HepG2 (cell line): Measurements from ENCODE around the gene CACNA2D3. TPM values are rescaled to one million over a fixed set of nuclear protein-coding genes. Genes with fewer than 3 reads are reported as not detected.

Experiments
- ATAC-seq: fragments of 200-7000 bp; cut with Tn5 transposase; 3 replicates; pipeline ENCODE4 v1.9.1; 2020; ENCODE audit warnings: mild to moderate bottlenecking, moderate library complexity
- BruUV-seq: library from RNA; stranded (reverse); fragments of 400-500 nt; replicated peaks from 2 replicates; lab custom pipeline; 2021; lab: Mats Ljungman, UMichigan
- CTCF ChIA-PET: fragments of 300-600 bp; formaldehyde crosslinking; extraction: SDS; loops from one replicate; lab custom pipeline; 2021; ENCODE audit warnings: low total read pairs, inconsistent platforms, low intra/inter-chr PET ratio; lab: Yijun Ruan, JAX
- POLR2A ChIA-PET: fragments of 350-600 bp; sonication (Branson Sonifier 250); formaldehyde crosslinking; loops from one replicate; lab custom pipeline; 2020; ENCODE audit warnings: antibody characterized with exemption, inconsistent platforms; lab: Yijun Ruan, JAX
- DNase-seq: peaks from one replicate; pipeline ENCODE4 v3.0.0-alpha.2; 2015; ENCODE audit warnings: low spot score
- FAIRE-seq: peaks from 3 replicates; lab custom pipeline; 2011; peaks lifted over from hg19 to GRCh38; lab: Jason Lieb, UNC
- H2AFZ ChIP-seq: one replicate; pipeline ENCODE4 v1.6.1; 2011; ENCODE audit warnings: low read length, inconsistent platforms
- H3K27ac ChIP-seq: fragments of 300-600 bp; 3 replicates; pipeline ENCODE4 v1.8.0; 2011; ENCODE audit warnings: mixed run types, mild to moderate bottlenecking, mixed read lengths, low read length, inconsistent platforms; ENCODE audit not compliant: insufficient read depth; ENCODE audit errors: extremely low read length
- H3K27me3 ChIP-seq, 2 experiments: fragments of 200-600 bp in 1 of 2; 2 replicates in 1 of 2; 3 replicates in 1 of 2; pipeline versions ENCODE4 v1.6.0 to v1.8.0; 2011; ENCODE audit warnings: low read length in 2 of 2, mild to moderate bottlenecking in 2 of 2, moderate library complexity in 2 of 2, inconsistent platforms in 1 of 2; ENCODE audit not compliant: insufficient read depth in 2 of 2, control insufficient read depth in 1 of 2
- H3K36me3 ChIP-seq, 2 experiments: fragments of 200-600 bp in 1 of 2; replicated peaks in 1 of 2; 2 replicates in 1 of 2; 3 replicates in 1 of 2; pipeline versions ENCODE4 v1.5.1 to v1.8.0; 2011; ENCODE audit warnings: low read length in 2 of 2, inconsistent platforms in 1 of 2; ENCODE audit not compliant: insufficient read depth in 2 of 2, control insufficient read depth in 1 of 2
- H3K4me1 ChIP-seq: 2 replicates; pipeline ENCODE4 v1.5.1; 2012; ENCODE audit warnings: low read length, inconsistent platforms; ENCODE audit not compliant: insufficient read depth
- H3K4me2 ChIP-seq: 2 replicates; pipeline ENCODE4 v1.6.0; 2011; ENCODE audit warnings: low read depth, low read length, inconsistent platforms
- H3K4me3 ChIP-seq, 3 experiments: fragments of 200-600 bp in 1 of 3; sonication (generic), shearing (Covaris generic) in 1 of 3; replicated peaks in 1 of 3; 2 replicates each; pipeline ENCODE4 v1.5.1; 2011 to 2016; ENCODE audit warnings: low read length in 3 of 3, inconsistent platforms in 2 of 3, low read depth in 2 of 3, mild to moderate bottlenecking in 2 of 3, control low read depth in 1 of 3, mixed read lengths in 1 of 3; ENCODE audit not compliant: insufficient read depth in 1 of 3
- H3K79me2 ChIP-seq: one replicate; pipeline ENCODE4 v1.6.1; 2011; ENCODE audit warnings: low read length, inconsistent platforms; ENCODE audit not compliant: insufficient read depth
- H3K9ac ChIP-seq: 2 replicates; pipeline ENCODE4 v1.6.0; 2011; ENCODE audit warnings: mild to moderate bottlenecking, low read depth, low read length, inconsistent platforms; ENCODE audit not compliant: insufficient read depth
- H3K9me3 ChIP-seq: 2 replicates; pipeline ENCODE4 v1.5.1; 2012; ENCODE audit warnings: mild to moderate bottlenecking, low read length
- H4K20me1 ChIP-seq: 2 replicates; pipeline ENCODE4 v1.6.0; 2011; ENCODE audit warnings: inconsistent platforms, mild to moderate bottlenecking, low read length, moderate library complexity; ENCODE audit not compliant: insufficient read depth
- ATM ChIP-seq: fragments of 450-650 bp; IDR thresholded peaks from 2 replicates; pipeline ENCODE4 v1.7.1; 2017; ENCODE audit warnings: mild to moderate bottlenecking, borderline replicate concordance
- DPF2 ChIP-seq: sonication (generic); formaldehyde crosslinking; IDR thresholded peaks from 2 replicates; pipeline ENCODE4 v1.4.0; 2020; ENCODE audit warnings: mild to moderate bottlenecking, low read depth, missing genetic modification reagents, borderline replicate concordance
- NRL ChIP-seq: sonication (generic); formaldehyde crosslinking; IDR thresholded peaks from 2 replicates; pipeline ENCODE4 v1.5.0; 2020; ENCODE audit warnings: missing genetic modification reagents, mild to moderate bottlenecking, moderate library complexity, borderline replicate concordance
- SMYD3 ChIP-seq: sonication (generic); formaldehyde crosslinking; IDR thresholded peaks from 2 replicates; pipeline ENCODE4 v1.8.1; 2023; ENCODE audit warnings: mild to moderate bottlenecking, missing genetic modification reagents
- ZNF7 ChIP-seq: IDR thresholded peaks from 2 replicates; pipeline ENCODE4 v1.6.1; 2016; ENCODE audit warnings: missing biosample characterization, missing genetic modification reagents
- ZNF839 ChIP-seq: sonication (generic); formaldehyde crosslinking; IDR thresholded peaks from 2 replicates; pipeline ENCODE4 v1.4.0; 2020; ENCODE audit warnings: missing genetic modification reagents, mild to moderate bottlenecking, borderline replicate concordance
- WGBS: methylation state at CpG from one replicate; pipeline ENCODE4 v1.1.6; 2017; ENCODE audit warnings: low lambda C conversion rate; 5-methylcytosine and 5-hydroxymethylcytosine counted together
- in situ Hi-C: cut with HindIII; loops from 2 replicates; pipeline ENCODE4 v1.10.0; 2017; ENCODE audit warnings: low pct_unique_long_range_greater_than_20kb; ENCODE audit not compliant: extremely low pct_ligation_motif_present
- intact Hi-C: fragments of 100-400 bp; cut with micrococcal nuclease; formaldehyde crosslinking; loops from one replicate; pipeline ENCODE4 v1.10.0; 2022; ENCODE audit not compliant: unreplicated experiment
- polyA plus RNA-seq, 8 experiments: library from polyadenylated mRNA; depleted of rRNA in 3 of 8; stranded (reverse) in 7 of 8; unstranded in 1 of 8; fragments of >200 nt; fragmentation: Illumina TruSeq in 4 of 8; extraction: Trizol in 4 of 8; gene quantifications; 2 replicates each; pipeline versions ENCODE4 v1.2.1 to v1.2.3, GENCODE V29; 2011 to 2016; ENCODE audit warnings: low read depth in 4 of 8, missing spikeins in 1 of 8, mixed read lengths in 1 of 8; ENCODE audit not compliant: insufficient read depth in 1 of 8
- total RNA-seq, 5 experiments: library from RNA; depleted of rRNA; stranded (reverse); fragments of >200 nt; fragmentation: Illumina TruSeq; extraction: Trizol; gene quantifications; 2 replicates each; pipeline ENCODE4 v1.2.3, GENCODE V29; 2016; ENCODE audit warnings: low read depth in 1 of 5
- TF ChIP-seq, protein P1 (sequence below): sonication (generic); formaldehyde crosslinking; IDR thresholded peaks from 2 replicates; pipeline ENCODE4 v1.4.0; 2020; ENCODE audit warnings: missing genetic modification reagents, borderline replicate concordance
- TF ChIP-seq, protein P2 (sequence below): sonication (generic); formaldehyde crosslinking; IDR thresholded peaks from 2 replicates; pipeline ENCODE4 v1.8.1; 2023; ENCODE audit warnings: mild to moderate bottlenecking, missing genetic modification reagents

CACNA2D3 gene
- total and polyA plus RNA-seq, 2 of the 13 experiments (the other 11 are each of a cell fraction or from before 2014, with no cell fraction given), result not detected

DNA sequence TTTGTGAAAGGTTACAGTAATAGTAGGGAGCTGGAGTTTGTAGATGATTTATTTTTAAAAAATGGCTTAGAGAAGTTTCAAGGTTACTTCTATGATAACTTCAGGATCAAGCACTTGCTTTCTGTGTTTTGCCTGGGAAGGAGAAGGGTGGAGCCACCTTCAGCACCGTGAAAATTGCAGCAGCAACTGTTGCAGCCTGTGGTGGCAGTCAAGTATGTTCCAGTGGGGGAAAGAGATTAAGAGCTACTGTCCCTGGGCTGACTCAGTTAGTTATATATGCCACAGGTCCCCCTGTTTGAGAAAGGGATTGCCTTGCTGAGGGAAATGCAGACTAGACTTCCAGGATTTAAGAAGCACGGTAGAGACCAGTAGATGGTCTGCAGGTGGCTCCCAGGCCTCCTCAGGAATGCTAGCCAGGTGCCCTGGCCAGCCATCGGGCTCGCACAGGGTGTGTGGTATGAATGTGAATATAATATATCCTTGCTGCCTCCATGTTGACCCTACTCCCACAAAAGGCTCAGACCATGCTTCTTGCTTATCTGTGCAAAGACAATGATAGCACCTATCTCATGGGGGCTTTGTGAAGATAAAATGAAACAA is 389.5 kb downstream of the CACNA2D3 start:
- no peak overlapping the region for H3K4me2 ChIP-seq
- no peaks in the 10 kb centered on the region for H3K4me1 ChIP-seq
- no peaks in the 10 kb centered on the region for H3K79me2 ChIP-seq
- TF ChIP-seq SMYD3 (CRISPR knock-in tag), result no peak
- no peak for TF ChIP-seq ZNF839 (CRISPR knock-in tag)
- TF ChIP-seq, protein P1, sequence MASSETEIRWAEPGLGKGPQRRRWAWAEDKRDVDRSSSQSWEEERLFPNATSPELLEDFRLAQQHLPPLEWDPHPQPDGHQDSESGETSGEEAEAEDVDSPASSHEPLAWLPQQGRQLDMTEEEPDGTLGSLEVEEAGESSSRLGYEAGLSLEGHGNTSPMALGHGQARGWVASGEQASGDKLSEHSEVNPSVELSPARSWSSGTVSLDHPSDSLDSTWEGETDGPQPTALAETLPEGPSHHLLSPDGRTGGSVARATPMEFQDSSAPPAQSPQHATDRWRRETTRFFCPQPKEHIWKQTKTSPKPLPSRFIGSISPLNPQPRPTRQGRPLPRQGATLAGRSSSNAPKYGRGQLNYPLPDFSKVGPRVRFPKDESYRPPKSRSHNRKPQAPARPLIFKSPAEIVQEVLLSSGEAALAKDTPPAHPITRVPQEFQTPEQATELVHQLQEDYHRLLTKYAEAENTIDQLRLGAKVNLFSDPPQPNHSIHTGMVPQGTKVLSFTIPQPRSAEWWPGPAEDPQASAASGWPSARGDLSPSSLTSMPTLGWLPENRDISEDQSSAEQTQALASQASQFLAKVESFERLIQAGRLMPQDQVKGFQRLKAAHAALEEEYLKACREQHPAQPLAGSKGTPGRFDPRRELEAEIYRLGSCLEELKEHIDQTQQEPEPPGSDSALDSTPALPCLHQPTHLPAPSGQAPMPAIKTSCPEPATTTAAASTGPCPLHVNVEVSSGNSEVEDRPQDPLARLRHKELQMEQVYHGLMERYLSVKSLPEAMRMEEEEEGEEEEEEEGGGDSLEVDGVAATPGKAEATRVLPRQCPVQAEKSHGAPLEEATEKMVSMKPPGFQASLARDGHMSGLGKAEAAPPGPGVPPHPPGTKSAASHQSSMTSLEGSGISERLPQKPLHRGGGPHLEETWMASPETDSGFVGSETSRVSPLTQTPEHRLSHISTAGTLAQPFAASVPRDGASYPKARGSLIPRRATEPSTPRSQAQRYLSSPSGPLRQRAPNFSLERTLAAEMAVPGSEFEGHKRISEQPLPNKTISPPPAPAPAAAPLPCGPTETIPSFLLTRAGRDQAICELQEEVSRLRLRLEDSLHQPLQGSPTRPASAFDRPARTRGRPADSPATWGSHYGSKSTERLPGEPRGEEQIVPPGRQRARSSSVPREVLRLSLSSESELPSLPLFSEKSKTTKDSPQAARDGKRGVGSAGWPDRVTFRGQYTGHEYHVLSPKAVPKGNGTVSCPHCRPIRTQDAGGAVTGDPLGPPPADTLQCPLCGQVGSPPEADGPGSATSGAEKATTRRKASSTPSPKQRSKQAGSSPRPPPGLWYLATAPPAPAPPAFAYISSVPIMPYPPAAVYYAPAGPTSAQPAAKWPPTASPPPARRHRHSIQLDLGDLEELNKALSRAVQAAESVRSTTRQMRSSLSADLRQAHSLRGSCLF (CRISPR knock-in tag), result no peak
- no peak for TF ChIP-seq ZNF7
- TF ChIP-seq DPF2, result no peak
- no peak for TF ChIP-seq NRL (CRISPR knock-in tag)
- TF ChIP-seq ATM, result no peak
- TF ChIP-seq, protein P2, sequence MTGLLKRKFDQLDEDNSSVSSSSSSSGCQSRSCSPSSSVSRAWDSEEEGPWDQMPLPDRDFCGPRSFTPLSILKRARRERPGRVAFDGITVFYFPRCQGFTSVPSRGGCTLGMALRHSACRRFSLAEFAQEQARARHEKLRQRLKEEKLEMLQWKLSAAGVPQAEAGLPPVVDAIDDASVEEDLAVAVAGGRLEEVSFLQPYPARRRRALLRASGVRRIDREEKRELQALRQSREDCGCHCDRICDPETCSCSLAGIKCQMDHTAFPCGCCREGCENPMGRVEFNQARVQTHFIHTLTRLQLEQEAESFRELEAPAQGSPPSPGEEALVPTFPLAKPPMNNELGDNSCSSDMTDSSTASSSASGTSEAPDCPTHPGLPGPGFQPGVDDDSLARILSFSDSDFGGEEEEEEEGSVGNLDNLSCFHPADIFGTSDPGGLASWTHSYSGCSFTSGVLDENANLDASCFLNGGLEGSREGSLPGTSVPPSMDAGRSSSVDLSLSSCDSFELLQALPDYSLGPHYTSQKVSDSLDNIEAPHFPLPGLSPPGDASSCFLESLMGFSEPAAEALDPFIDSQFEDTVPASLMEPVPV (CRISPR knock-in tag), result no peak
- TF ChIP-seq, all 625 proteins: peak for 0
- no peak for FAIRE-seq
- intact Hi-C loops (no loop called here), in situ Hi-C loops (no loop called here)
- Histone ChIP-seq H4K20me1 (no peaks in the 10 kb centered on the region), H3K9me3 (no peaks in the 10 kb centered on the region), H2AFZ (no peak overlapping the region), H3K27me3 (peaks cover 0 to 6% of the 10 kb centered on the region in 2 experiments; a peak in 3 of 5 replicates), H3K36me3 (no peaks in the 10 kb centered on the region), H3K4me3 (no peak overlapping the region), H3K9ac (no peak overlapping the region), H3K27ac (no peak overlapping the region)
- CTCF ChIA-PET, result no interaction called here
- 0% methylated on average over 2 of the region's 4 CpGs for WGBS
- ATAC-seq, result no peak
- POLR2A ChIA-PET, result no interaction called here
- no TSS peak for BruUV-seq
- no peak for DNase-seq
